K562 (cell line): Measurements from ENCODE around the gene RHOA. TPM values are rescaled to one million over a fixed set of nuclear protein-coding genes. Genes with fewer than 3 reads are reported as not detected.

Experiments used
- BMI1 ChIP-seq: fragments of 150-350 bp; IDR thresholded peaks from 2 replicates; pipeline ENCODE4 v1.6.1; 2014; ENCODE audit warnings: low read length
- CREB3 ChIP-seq: fragments of 450-650 bp; conservative IDR thresholded peaks from 2 replicates; pipeline ENCODE4 v1.6.1; 2016; ENCODE audit warnings: missing genetic modification characterization, low read depth, mild to moderate bottlenecking, missing compliant biosample characterization, moderate library complexity
- FOXK2 ChIP-seq, 2 experiments: fragments of 450-650 bp; IDR thresholded peaks in 1 of 2; conservative IDR thresholded peaks in 1 of 2; 2 replicates each; pipeline ENCODE4 v1.6.1; 2016; ENCODE audit warnings: low read depth in 2 of 2, mild to moderate bottlenecking in 1 of 2
- HMGN3 ChIP-seq: IDR thresholded peaks from 2 replicates; pipeline ENCODE4 v1.6.1; 2011; ENCODE audit warnings: borderline replicate concordance, low read depth, mild to moderate bottlenecking, mixed read lengths, low read length; ENCODE audit not compliant: insufficient read length; ENCODE audit errors: extremely low read depth
- MBD1 ChIP-seq: fragments of 250-450 bp; sonication (Bioruptor Pico); IDR thresholded peaks from 2 replicates; pipeline ENCODE4 v1.8.0; 2022; ENCODE audit warnings: inconsistent platforms
- MYNN ChIP-seq, 2 experiments: sonication (generic); formaldehyde crosslinking in 1 of 2; IDR thresholded peaks; 2 replicates each; pipeline versions ENCODE4 v1.5.0 to v1.6.1; 2016 to 2020; ENCODE audit warnings: antibody characterized with exemption in 1 of 2, missing genetic modification reagents in 1 of 2
- ZBTB40 ChIP-seq, 2 experiments: fragments of 450-650 bp in 1 of 2; sonication (generic) in 1 of 2; formaldehyde crosslinking in 1 of 2; IDR thresholded peaks; 2 replicates each; pipeline versions ENCODE4 v1.7.1 to v1.9.0; 2016 to 2022; ENCODE audit warnings: inconsistent platforms in 1 of 2, mild to moderate bottlenecking in 1 of 2, missing genetic modification reagents in 1 of 2
- polyA plus RNA-seq, 8 experiments: library from polyadenylated mRNA; depleted of rRNA in 4 of 8; stranded (reverse) in 5 of 8; unstranded in 3 of 8; fragments of >200 nt; fragmentation: Nextera tagmentation in 2 of 8; fragmentation: Illumina TruSeq in 1 of 8; extraction: Ambion mirVana in 2 of 8; extraction: Trizol in 1 of 8; gene quantifications; 2 replicates each; pipeline versions ENCODE4 v1.2.1 to v1.2.3, GENCODE V29; 2011 to 2014; ENCODE audit warnings: inconsistent platforms in 1 of 8, missing spikeins in 1 of 8
- total RNA-seq, 7 experiments: library from RNA; depleted of rRNA in 6 of 7; stranded (reverse); fragments of >200 nt in 6 of 7; fragmentation: Illumina TruSeq in 2 of 7; extraction: Trizol in 2 of 7; gene quantifications; 2 replicates each; pipeline versions ENCODE4 v1.2.1 to v1.2.3, GENCODE V29; 2011 to 2021; ENCODE audit warnings: low replicate concordance in 1 of 7

Gene RHOA
- total and polyA plus RNA-seq, 9 of the 15 experiments (the other 6 are each of a cell fraction or from before 2014, with no cell fraction given) = 136 to 540 (median 236) TPM

GRCh38 chr3:49411968-49412631 is at the start of gene RHOA, which contains the start of gene TCTA (continued):
- TF ChIP-seq ZBTB40 (IDR thresholded peaks at IDR 0.05) (no peak), ZBTB40 (CRISPR knock-in tag; IDR thresholded peaks at IDR 0.05) (no peak), MBD1 (CRISPR knock-in tag) (no peak), CREB3 (tag) (no peak), FOXK2 (conservative IDR thresholded peaks at IDR 0.05 in 1 of 2, IDR thresholded peaks at IDR 0.05 in 1 of 2; ENCODE audit: low read depth in 2 of 2) (peak in 1 of 2 experiments; percentile 64; a peak in 2 of 4 replicates), BMI1 (no peak), MYNN (IDR thresholded peaks at IDR 0.05) (0 out of 2 replicates have a peak, but pooled peaks have one; percentile 19), MYNN (CRISPR knock-in tag; IDR thresholded peaks at IDR 0.05) (no peak), HMGN3 (peak; percentile 64)
